MM.1S (cell line): ENCODE measurements around the gene MEIS2.

Source experiments
- DNase-seq: peaks from one replicate; pipeline ENCODE4 v3.0.0-alpha.2; 2015
- H2AFZ ChIP-seq: fragments of 300-600 bp; sonication (generic); 2 replicates; pipeline ENCODE4 v1.6.0; 2016; ENCODE audit warnings: antibody characterized with exemption, low read length
- H3F3A ChIP-seq: fragments of 300-600 bp; sonication (generic); 2 replicates; pipeline ENCODE4 v1.6.1; 2016; ENCODE audit warnings: mild to moderate bottlenecking, antibody characterized with exemption, low read length, moderate library complexity, mixed read lengths; ENCODE audit not compliant: insufficient read depth
- H3K27ac ChIP-seq: fragments of 300-600 bp; sonication (generic); 2 replicates; pipeline ENCODE4 v1.5.1; 2016; ENCODE audit warnings: mild to moderate bottlenecking, low read length
- H3K27me3 ChIP-seq: fragments of 300-600 bp; sonication (generic); replicated peaks from 2 replicates; pipeline ENCODE4 v1.6.0; 2016; ENCODE audit warnings: low read length; ENCODE audit not compliant: insufficient read depth
- H3K36me3 ChIP-seq: fragments of 300-600 bp; sonication (generic); replicated peaks from 2 replicates; pipeline ENCODE4 v1.6.1; 2016; ENCODE audit warnings: mild to moderate bottlenecking, low read length, mixed read lengths; ENCODE audit not compliant: insufficient read depth
- H3K4me1 ChIP-seq: fragments of 300-600 bp; sonication (generic); 2 replicates; pipeline ENCODE4 v1.6.1; 2016; ENCODE audit warnings: low read length, mixed read lengths
- H3K4me2 ChIP-seq: fragments of 300-600 bp; sonication (generic); 2 replicates; pipeline ENCODE4 v1.6.0; 2016; ENCODE audit warnings: low read depth, low read length
- H3K4me3 ChIP-seq: fragments of 300-600 bp; sonication (generic); 2 replicates; pipeline ENCODE4 v1.5.1; 2016; ENCODE audit warnings: low read length, mixed read lengths
- H3K79me2 ChIP-seq: fragments of 300-600 bp; sonication (generic); 2 replicates; pipeline ENCODE4 v1.6.1; 2016; ENCODE audit warnings: mixed run types, low read length, mixed read lengths
- H3K9ac ChIP-seq: fragments of 300-600 bp; sonication (generic); 2 replicates; pipeline ENCODE4 v1.6.1; 2016; ENCODE audit warnings: low read length, mixed read lengths
- H3K9me2 ChIP-seq: fragments of 300-600 bp; sonication (generic); replicated peaks from 2 replicates; pipeline ENCODE4 v1.6.1; 2016; ENCODE audit warnings: mild to moderate bottlenecking, low read length, mixed read lengths; ENCODE audit not compliant: insufficient read depth
- H3K9me3 ChIP-seq: fragments of 300-600 bp; sonication (generic); replicated peaks from 2 replicates; pipeline ENCODE4 v1.6.1; 2016; ENCODE audit warnings: mild to moderate bottlenecking, low read length, mixed read lengths; ENCODE audit not compliant: insufficient read depth
- H4K20me1 ChIP-seq: fragments of 300-600 bp; sonication (generic); 2 replicates; pipeline ENCODE4 v1.6.1; 2016; ENCODE audit warnings: mild to moderate bottlenecking, low read length, moderate library complexity, mixed read lengths; ENCODE audit not compliant: insufficient read depth
- CTCF ChIP-seq: fragments of 300-600 bp; sonication (generic); IDR thresholded peaks from 2 replicates; pipeline ENCODE4 v1.5.1; 2016; ENCODE audit warnings: antibody characterized with exemption, low read length, mixed read lengths
- EZH2 ChIP-seq: fragments of 300-600 bp; sonication (generic); optimal IDR thresholded peaks from 2 replicates; pipeline ENCODE3; 2017; ENCODE audit warnings: low read depth, mild to moderate bottlenecking, antibody characterized with exemption, low read length, mixed read lengths
- EZH2phosphoT487 ChIP-seq: fragments of 300-600 bp; sonication (generic); IDR thresholded peaks from 2 replicates; pipeline ENCODE4 v1.6.1; 2018; ENCODE audit warnings: antibody characterized with exemption, low read length

MEIS2 gene

GRCh38 chr15:36996121-36996520 lies 104.2 kb downstream of the MEIS2 start:
- H3K4me1 ChIP-seq: no peaks in the 10 kb centered on the region
- no peaks in the 10 kb centered on the region for H3K79me2 ChIP-seq
- H3K9ac ChIP-seq: no peak overlapping the region
- H4K20me1 ChIP-seq: no peaks in the 10 kb centered on the region
- no peaks in the 10 kb centered on the region for H3K9me2 ChIP-seq
- DNase-seq: no peak
- H3K4me3 ChIP-seq: no peak overlapping the region
- H3K27me3 ChIP-seq: no peaks in the 10 kb centered on the region
- H3K27ac ChIP-seq: no peak overlapping the region
- H3K4me2 ChIP-seq: no peak overlapping the region
- TF ChIP-seq CTCF: no peak
- TF ChIP-seq EZH2: no peak
- TF ChIP-seq EZH2phosphoT487: no peak
- no peaks in the 10 kb centered on the region for H3F3A ChIP-seq
- no peaks in the 10 kb centered on the region for H3K36me3 ChIP-seq
- no peak overlapping the region for H2AFZ ChIP-seq
- H3K9me3 ChIP-seq: no peaks in the 10 kb centered on the region

- no peak overlapping the region for H3K27ac ChIP-seq
- H3K9me2 ChIP-seq: no peaks in the 10 kb centered on the region
- H3K27me3 ChIP-seq: no peaks in the 10 kb centered on the region
- H3K4me3 ChIP-seq: no peak overlapping the region
- H3K4me2 ChIP-seq: no peak overlapping the region
- no peak for TF ChIP-seq EZH2phosphoT487
- TF ChIP-seq EZH2: no peak
- TF ChIP-seq CTCF: no peak
- H3K36me3 ChIP-seq: no peaks in the 10 kb centered on the region
- H3F3A ChIP-seq: no peaks in the 10 kb centered on the region
- DNase-seq: no peak
- H3K9me3 ChIP-seq: no peaks in the 10 kb centered on the region
- no peaks in the 10 kb centered on the region for H3K79me2 ChIP-seq
- no peaks in the 10 kb centered on the region for H4K20me1 ChIP-seq
- no peak overlapping the region for H3K9ac ChIP-seq
- H3K4me1 ChIP-seq: no peaks in the 10 kb centered on the region
- H2AFZ ChIP-seq: no peak overlapping the region
Observed at GRCh38 chr15:36994790-36995189, 105.6 kb downstream of the MEIS2 start.

GRCh38 chr15:36992454-36992853 lies 107.9 kb downstream of the MEIS2 start:
- H2AFZ ChIP-seq: no peak overlapping the region
- H3K79me2 ChIP-seq: no peaks in the 10 kb centered on the region
- no peak overlapping the region for H3K9ac ChIP-seq
- no peak overlapping the region for H3K4me3 ChIP-seq
- H3K9me3 ChIP-seq: no peaks in the 10 kb centered on the region
- no peaks in the 10 kb centered on the region for H3K9me2 ChIP-seq
- no peaks in the 10 kb centered on the region for H3K36me3 ChIP-seq
- no peak overlapping the region for H3K4me2 ChIP-seq
- DNase-seq: no peak
- no peaks in the 10 kb centered on the region for H3K27me3 ChIP-seq
- H3F3A ChIP-seq: no peaks in the 10 kb centered on the region
- no peak for TF ChIP-seq CTCF
- TF ChIP-seq EZH2: no peak
- TF ChIP-seq EZH2phosphoT487: no peak
- H4K20me1 ChIP-seq: no peaks in the 10 kb centered on the region
- no peak overlapping the region for H3K27ac ChIP-seq
- H3K4me1 ChIP-seq: no peaks in the 10 kb centered on the region

GRCh38 chr15:36988947-36989346 lies 111.4 kb downstream of the MEIS2 start:
- TF ChIP-seq EZH2phosphoT487: no peak
- no peak for TF ChIP-seq EZH2
- TF ChIP-seq CTCF: no peak
- no peaks in the 10 kb centered on the region for H3K9me3 ChIP-seq
- H3K4me3 ChIP-seq: no peak overlapping the region
- no peaks in the 10 kb centered on the region for H3K27me3 ChIP-seq
- no peaks in the 10 kb centered on the region for H4K20me1 ChIP-seq
- H3F3A ChIP-seq: no peaks in the 10 kb centered on the region
- DNase-seq: no peak
- H3K27ac ChIP-seq: no peak overlapping the region
- H3K4me2 ChIP-seq: no peak overlapping the region
- H2AFZ ChIP-seq: no peak overlapping the region
- no peaks in the 10 kb centered on the region for H3K4me1 ChIP-seq
- no peaks in the 10 kb centered on the region for H3K9me2 ChIP-seq
- H3K79me2 ChIP-seq: no peaks in the 10 kb centered on the region
- no peaks in the 10 kb centered on the region for H3K36me3 ChIP-seq
- no peak overlapping the region for H3K9ac ChIP-seq
